Neural crest cell (in vitro differentiated cells): ENCODE results near the gene INSM1. TPM values are rescaled to one million over a fixed set of nuclear protein-coding genes. Genes with fewer than 3 reads are reported as not detected.

ENCODE experiments used
- DNase-seq: peaks from one replicate; pipeline ENCODE4 v3.0.0; 2021; ENCODE audit warnings: low read depth, mixed read lengths, low spot score
- H3K27ac Mint-ChIP-seq: one replicate; pipeline ENCODE4 v1.8.0; 2021; ENCODE audit warnings: mild to moderate bottlenecking, mixed read lengths; ENCODE audit not compliant: unreplicated experiment
- H3K27me3 Mint-ChIP-seq: 2 replicates; pipeline ENCODE4 v1.8.0; 2021; ENCODE audit warnings: low read depth, mild to moderate bottlenecking, mixed read lengths
- H3K36me3 Mint-ChIP-seq: 2 replicates; pipeline ENCODE4 v1.8.0; 2021; ENCODE audit warnings: low read depth, mild to moderate bottlenecking, mixed read lengths
- H3K4me1 Mint-ChIP-seq: 2 replicates; pipeline ENCODE4 v1.8.0; 2021; ENCODE audit warnings: mixed read lengths
- H3K4me3 Mint-ChIP-seq: one replicate; pipeline ENCODE4 v1.8.0; 2021; ENCODE audit warnings: mild to moderate bottlenecking, mixed read lengths
- H3K9me3 Mint-ChIP-seq: 2 replicates; pipeline ENCODE4 v1.8.0; 2021; ENCODE audit warnings: mixed read lengths
- CTCF ChIP-seq: fragments of 200-600 bp; sonication (generic); conservative IDR thresholded peaks from 2 replicates; pipeline ENCODE4 v1.5.0; 2021; ENCODE audit warnings: antibody characterized with exemption, mild to moderate bottlenecking
- total RNA-seq: library from RNA; stranded (reverse); gene quantifications from 2 replicates; pipeline ENCODE4 v1.2.1, GENCODE V29; 2021

The INSM1 gene
- total RNA-seq, 1 donor from 2014 or later = 22.6 TPM

- peaks cover 25% of the 10 kb centered on the region for H3K4me1 Mint-ChIP-seq
- H3K27me3 Mint-ChIP-seq = peaks cover 63% of the 10 kb centered on the region
- no peak for TF ChIP-seq CTCF
- H3K36me3 Mint-ChIP-seq = peaks cover 7% of the 10 kb centered on the region
- DNase-seq = no peak
- H3K4me3 Mint-ChIP-seq = no peak overlapping the region
- H3K9me3 Mint-ChIP-seq = no peaks in the 10 kb centered on the region
- H3K27ac Mint-ChIP-seq = no peak overlapping the region
These were observed 23.2 kb downstream of the INSM1 start for GRCh38 chr20:20391115-20391514.

- Mint-ChIP-seq H3K27me3 (peaks cover 67% of the 10 kb centered on the region), H3K27ac (no peak overlapping the region), H3K4me3 (no peak overlapping the region), H3K36me3 (peaks cover 7% of the 10 kb centered on the region), H3K4me1 (peaks cover 31% of the 10 kb centered on the region), H3K9me3 (no peaks in the 10 kb centered on the region)
- TF ChIP-seq CTCF = no peak
- no peak for DNase-seq
These were observed 23.9 kb downstream of the INSM1 start for GRCh38 chr20:20391766-20392165.

GRCh38 chr20:20393207-20394120 is 25.6 kb downstream of the INSM1 start:
- peaks cover 42% of the 10 kb centered on the region for H3K4me1 Mint-ChIP-seq

GRCh38 chr20:20395087-20395486 is 27.2 kb downstream of the INSM1 start:
- Mint-ChIP-seq H3K4me3 (no peak overlapping the region), H3K4me1 (peaks cover 42% of the 10 kb centered on the region), H3K27me3 (peaks cover 90% of the 10 kb centered on the region), H3K36me3 (peaks cover 9% of the 10 kb centered on the region), H3K9me3 (no peaks in the 10 kb centered on the region), H3K27ac (no peak overlapping the region)
- no peak for TF ChIP-seq CTCF
- DNase-seq = no peak

More at GRCh38 chr20:20393207-20394120, 25.6 kb downstream of the INSM1 start:
- Mint-ChIP-seq H3K36me3 (peaks cover 4% of the 10 kb centered on the region), H3K4me3 (no peak overlapping the region), H3K27ac (no peak overlapping the region), H3K9me3 (no peaks in the 10 kb centered on the region), H3K27me3 (peaks cover 80% of the 10 kb centered on the region)
- DNase-seq = no peak
- no peak for TF ChIP-seq CTCF

GRCh38 chr20:20395903-20396568 is 28.1 kb downstream of the INSM1 start:
- Mint-ChIP-seq H3K27me3 (peaks cover 93% of the 10 kb centered on the region), H3K4me1 (peaks cover 42% of the 10 kb centered on the region), H3K4me3 (peak overlapping the region; percentile 53), H3K27ac (peak overlapping the region; percentile 93), H3K9me3 (no peaks in the 10 kb centered on the region), H3K36me3 (peaks cover 5% of the 10 kb centered on the region)
- no peak for TF ChIP-seq CTCF
- peak; percentile 31 for DNase-seq
